ENCODE data around the gene PEX3.

The PEX3 gene

DNA sequence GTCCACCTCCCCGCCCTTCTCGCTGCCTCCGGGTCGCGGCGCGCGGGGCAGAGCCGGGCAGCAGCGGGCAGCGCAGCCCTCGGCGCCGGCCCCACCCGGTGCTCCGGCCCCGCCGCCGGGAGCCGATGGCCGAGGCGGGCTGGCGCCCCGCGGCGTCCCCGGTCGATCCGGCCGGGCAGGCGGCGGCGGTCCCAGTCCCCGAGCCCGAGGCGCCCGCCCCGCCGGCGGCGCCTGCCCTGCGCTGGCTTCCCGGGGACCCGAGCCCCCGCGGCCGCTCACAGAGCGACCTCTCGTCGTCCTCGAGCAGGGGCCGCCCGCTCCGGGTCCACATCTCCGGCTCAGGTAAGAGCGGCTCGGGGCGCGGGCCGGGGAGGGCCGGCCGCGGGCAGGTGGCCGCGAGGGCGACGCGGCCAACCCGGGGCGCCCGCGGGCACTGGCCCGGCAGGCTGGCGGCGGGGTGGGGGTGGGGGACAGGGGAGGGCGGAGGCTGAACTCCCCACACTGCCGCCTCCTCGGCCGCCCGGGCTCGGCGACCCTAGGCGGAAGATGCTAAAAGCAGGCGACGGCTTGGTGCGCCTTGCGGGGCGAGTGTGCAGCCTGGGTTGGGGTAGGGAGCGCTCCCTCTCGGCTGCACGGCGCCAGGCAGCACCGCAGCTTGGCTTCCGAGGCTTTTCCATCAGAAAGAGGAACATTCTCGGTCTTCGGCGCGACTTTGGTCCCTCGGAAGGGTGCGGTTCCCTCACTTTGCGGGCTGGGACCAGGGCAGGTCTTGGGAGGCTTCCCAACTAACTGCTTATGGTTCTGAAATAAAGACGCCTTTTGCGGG lies 86.5 kb downstream of the PEX3 start:
- peak; percentile 28 to 51 (median 40) for DNase-seq (ENCODE audit: low read depth in 4 of 4, low spot score in 1 of 4)

DNA sequence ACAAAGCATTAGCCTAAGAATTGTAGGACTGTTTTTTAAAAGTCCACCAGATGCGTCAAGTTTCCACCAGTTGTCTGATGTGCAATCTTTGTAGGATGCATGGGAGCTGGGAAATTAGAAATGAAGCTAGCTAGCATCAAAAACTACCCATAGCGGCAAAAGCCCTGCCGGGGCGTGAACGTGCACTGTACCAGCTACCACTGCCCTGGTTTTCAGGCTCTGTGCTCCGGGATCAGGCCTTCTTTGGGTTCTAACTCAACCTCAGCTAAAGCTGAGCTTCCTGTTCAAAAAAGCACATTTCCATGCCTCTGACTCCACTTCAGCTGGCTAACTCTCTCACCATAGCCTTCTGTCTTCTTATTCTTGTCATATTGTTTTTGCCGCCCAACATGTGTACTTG lies 87.8 kb downstream of the PEX3 start:
- no peak for DNase-seq (ENCODE audit: low read depth in 4 of 4, low spot score in 1 of 4)

DNA sequence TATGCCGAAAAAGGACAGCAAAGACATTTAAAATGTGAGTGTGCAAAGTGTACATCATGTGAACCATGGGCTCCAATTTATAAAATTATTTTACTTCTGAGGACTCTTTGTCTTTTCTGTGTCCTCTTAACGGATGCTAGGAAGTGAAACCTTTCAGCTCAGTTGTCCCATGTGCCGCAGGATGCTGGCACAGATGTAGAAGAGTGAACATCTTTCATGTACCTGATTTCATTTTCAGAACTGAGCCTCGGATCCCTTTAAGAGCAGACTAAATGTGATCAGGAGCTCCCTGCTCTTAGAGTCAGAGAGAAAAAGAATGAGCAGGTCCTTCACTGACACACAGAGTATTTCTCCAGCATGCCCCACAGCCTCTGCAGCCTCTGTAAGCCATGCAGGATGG lies 88.5 kb downstream of the PEX3 start:
- no peak for DNase-seq (ENCODE audit: low read depth in 4 of 4, low spot score in 1 of 4)

DNA sequence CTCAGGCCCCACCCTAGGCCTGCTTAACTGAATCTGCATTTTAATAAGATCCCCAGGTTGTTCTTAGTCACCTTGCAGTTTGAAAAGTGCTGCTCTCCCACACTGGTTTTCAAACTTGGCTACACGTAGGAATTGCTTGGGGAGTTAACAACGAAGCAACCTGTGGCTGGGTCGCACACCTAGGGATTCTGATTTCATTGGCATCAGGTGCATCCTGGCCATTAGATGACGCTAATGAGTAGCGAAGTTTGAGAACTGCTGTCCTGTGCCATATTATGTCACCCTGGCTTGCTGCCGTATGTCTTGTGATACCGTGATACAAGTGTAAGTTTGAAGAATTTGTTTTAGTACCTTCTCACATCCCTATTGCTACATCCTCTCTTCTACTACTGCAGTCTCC lies 89.1 kb downstream of the PEX3 start:
- DNase-seq (ENCODE audit: low read depth in 4 of 4, low spot score in 1 of 4) = no peak

DNA sequence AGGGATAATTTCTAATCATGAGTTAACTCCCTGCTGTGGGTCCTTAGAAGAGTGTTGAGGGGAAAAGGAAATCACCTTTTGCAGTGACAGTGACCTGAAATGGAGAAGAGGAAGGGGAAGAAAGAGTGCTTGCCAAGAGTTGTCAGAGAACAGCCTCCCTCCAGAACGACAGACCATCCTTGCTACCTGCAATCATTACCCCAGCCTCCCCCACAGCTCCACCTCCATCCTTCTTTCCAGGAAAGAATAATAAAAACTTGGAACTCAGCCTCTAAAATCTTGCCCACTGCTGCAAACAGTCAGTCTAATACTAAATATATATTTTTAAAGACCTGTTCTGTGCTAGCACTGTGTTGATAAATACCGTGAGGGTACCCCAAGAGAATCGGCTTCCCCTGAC lies 89.6 kb downstream of the PEX3 start:
- no peak for DNase-seq (ENCODE audit: low read depth in 4 of 4, low spot score in 1 of 4)
